ENCODE measurements around the gene DUSP16. TPM values are rescaled to one million over a fixed set of nuclear protein-coding genes. Genes with fewer than 3 reads are reported as not detected.

DUSP16 gene
- total and polyA plus RNA-seq, 2 of the 8 experiments (the other 6 are each of a cell fraction or from before 2014, with no cell fraction given): 31.6 to 55.9 TPM

DNA sequence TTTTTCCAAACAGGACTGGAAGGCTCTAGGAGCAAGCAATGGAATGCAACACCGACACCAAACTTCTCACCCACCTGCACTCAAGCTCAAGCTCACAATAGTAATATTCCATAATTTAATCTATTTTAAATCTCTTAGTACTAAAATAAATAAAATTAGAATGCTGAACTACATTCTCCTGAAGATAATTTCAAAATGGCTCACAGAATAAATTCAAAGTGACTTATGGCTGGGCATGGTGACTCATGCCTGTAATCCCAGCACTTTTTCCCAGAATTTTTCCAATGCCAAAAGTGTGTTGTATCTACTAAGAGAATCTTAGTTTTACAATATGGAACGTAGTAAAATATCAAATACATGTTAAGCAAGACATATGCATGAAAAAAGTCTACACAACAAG, 31.5 kb downstream of the DUSP16 start:
- H3K27ac ChIP-seq (ENCODE audit: low read depth, low read length): no peak overlapping the region
- POLR2A ChIA-PET (ENCODE audit: partially characterized antibody): no interaction called here
- peaks cover 0 to 6% (median 0%) of the 10 kb centered on the region in 4 experiments; a peak in 1 of 8 replicates for H3K36me3 ChIP-seq (ENCODE audit: control insufficient read depth in 2 of 4, insufficient read depth in 4 of 4, low read length in 3 of 4)
- H2AK5ac ChIP-seq (ENCODE audit: low read depth, low read length): no peak overlapping the region
- CTCF ChIA-PET (ENCODE audit: partially characterized antibody): interaction anchor here (0.7 kb wide), 1 partner anchor 28 kb away, joined by 3 read pairs; no protein-coding TSS in a partner anchor
- FAIRE-seq (no peak), DNase-seq (ENCODE audit: low read depth in 1 of 2, low spot score in 2 of 2) (no peak)
- H2AFZ ChIP-seq (ENCODE audit: low read length): no peak overlapping the region
- no peaks in the 10 kb centered on the region for H3K27me3 ChIP-seq (replicated peaks in 1 of 4; ENCODE audit: control insufficient read depth in 3 of 4, extremely low read depth in 1 of 4, insufficient read depth in 3 of 4, low read length in 3 of 4)
- H3K4ac ChIP-seq (replicated peaks; ENCODE audit: insufficient read length, low read depth, low read length): no peak overlapping the region
- H4K91ac ChIP-seq (replicated peaks; ENCODE audit: insufficient read length, low read length): no peak overlapping the region
- no peak overlapping the region for H3K9ac ChIP-seq (replicated peaks in 1 of 4; ENCODE audit: extremely low read depth in 1 of 4, low read depth in 3 of 4, low read length in 3 of 4)
- H3K4me2 ChIP-seq (ENCODE audit: insufficient read depth in 1 of 2, low read depth in 2 of 2, low read length in 2 of 2): no peak overlapping the region
- 89% methylated on average over 2 of the region's 2 CpGs; no CpG with 5 or more reads in 1 of the 2 experiments for WGBS, 2 experiments (ENCODE audit: extremely low coverage in 1 of 2, insufficient coverage in 1 of 2, insufficient read length in 1 of 2, insufficient replicate concordance in 2 of 2, low coverage in 1 of 2, low lambda C conversion rate in 2 of 2, missing lambda C conversion rate in 1 of 2)
- H2BK12ac ChIP-seq (ENCODE audit: low read depth, low read length): no peak overlapping the region
- H2BK15ac ChIP-seq (ENCODE audit: low read length): no peak overlapping the region
- no peak overlapping the region for H2BK20ac ChIP-seq (ENCODE audit: low read length)
- no peaks in the 10 kb centered on the region for H3K9me3 ChIP-seq (ENCODE audit: insufficient read depth in 2 of 2, low read depth in 1 of 2, low read length in 1 of 2)
- no peak overlapping the region for H2BK5ac ChIP-seq (ENCODE audit: low read depth, low read length)
- no peak overlapping the region for H4K5ac ChIP-seq (ENCODE audit: insufficient read length, low read depth, low read length)
- peaks cover 0 to 18% (median 14%) of the 10 kb centered on the region in 4 experiments; a peak in 6 of 7 replicates for H3K4me1 ChIP-seq (replicated peaks in 1 of 4; ENCODE audit: control insufficient read depth in 3 of 4, insufficient read depth in 4 of 4, low read length in 3 of 4)
- peaks cover 3 to 6% of the 10 kb centered on the region in 2 experiments for H4K20me1 ChIP-seq (replicated peaks in 1 of 2; ENCODE audit: control insufficient read depth in 1 of 2, insufficient read depth in 2 of 2, low read length in 2 of 2)
- H3K79me1 ChIP-seq (ENCODE audit: low read depth, low read length): no peaks in the 10 kb centered on the region; the same call in 1 of the 2 replicates
- H3K18ac ChIP-seq (ENCODE audit: extremely low read depth, low read length): no peak overlapping the region
- no peak overlapping the region for H3K56ac ChIP-seq (replicated peaks; ENCODE audit: insufficient read length, low read depth, low read length)
- H4K8ac ChIP-seq (ENCODE audit: extremely low read depth, insufficient read depth, low read length): no peak overlapping the region
- peaks cover 0 to 60% of the 10 kb centered on the region in 2 experiments; a peak in 2 of 4 replicates for H3K79me2 ChIP-seq (ENCODE audit: control insufficient read depth in 1 of 2, insufficient read depth in 2 of 2, low read length in 2 of 2)
- no peak overlapping the region for H3K14ac ChIP-seq (ENCODE audit: insufficient read length)
- H3K23me2 ChIP-seq (ENCODE audit: low read depth, low read length): no peaks in the 10 kb centered on the region
- no peak overlapping the region for H2BK120ac ChIP-seq (replicated peaks; ENCODE audit: low read depth, low read length)
- no peak overlapping the region for H3K23ac ChIP-seq (ENCODE audit: insufficient read length)
- no peak overlapping the region for H3K4me3 ChIP-seq (ENCODE audit: extremely low read depth in 1 of 4, insufficient read depth in 2 of 4, low read depth in 3 of 4, low read length in 4 of 4)
- TF ChIP-seq, protein P1, sequence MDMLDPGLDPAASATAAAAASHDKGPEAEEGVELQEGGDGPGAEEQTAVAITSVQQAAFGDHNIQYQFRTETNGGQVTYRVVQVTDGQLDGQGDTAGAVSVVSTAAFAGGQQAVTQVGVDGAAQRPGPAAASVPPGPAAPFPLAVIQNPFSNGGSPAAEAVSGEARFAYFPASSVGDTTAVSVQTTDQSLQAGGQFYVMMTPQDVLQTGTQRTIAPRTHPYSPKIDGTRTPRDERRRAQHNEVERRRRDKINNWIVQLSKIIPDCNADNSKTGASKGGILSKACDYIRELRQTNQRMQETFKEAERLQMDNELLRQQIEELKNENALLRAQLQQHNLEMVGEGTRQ (IDR thresholded peaks at IDR 0.05; ENCODE audit: low read length): no peak
- TF ChIP-seq SP2 (IDR thresholded peaks at IDR 0.05; ENCODE audit: low read length) (no peak), GABPA (IDR thresholded peaks at IDR 0.05; ENCODE audit: borderline replicate concordance, insufficient read depth, low read length) (no peak), EGR1 (IDR thresholded peaks at IDR 0.05; ENCODE audit: borderline replicate concordance, low read depth, low read length) (no peak), YY1 (IDR thresholded peaks at IDR 0.05; ENCODE audit: low read depth, low read length) (no peak), SIN3A (conservative IDR thresholded peaks at IDR 0.05 in 1 of 2, IDR thresholded peaks at IDR 0.05 in 1 of 2; ENCODE audit: low read depth in 1 of 2, low read length in 2 of 2) (no peak), SIX5 (IDR thresholded peaks at IDR 0.05; ENCODE audit: low read depth, low read length) (no peak), EZH2 (IDR thresholded peaks at IDR 0.05; ENCODE audit: low read depth, low read length, severe bottlenecking) (no peak), POLR2AphosphoS5 (IDR thresholded peaks at IDR 0.05; ENCODE audit: low read depth, low read length) (no peak)
- TF ChIP-seq, protein P2, sequence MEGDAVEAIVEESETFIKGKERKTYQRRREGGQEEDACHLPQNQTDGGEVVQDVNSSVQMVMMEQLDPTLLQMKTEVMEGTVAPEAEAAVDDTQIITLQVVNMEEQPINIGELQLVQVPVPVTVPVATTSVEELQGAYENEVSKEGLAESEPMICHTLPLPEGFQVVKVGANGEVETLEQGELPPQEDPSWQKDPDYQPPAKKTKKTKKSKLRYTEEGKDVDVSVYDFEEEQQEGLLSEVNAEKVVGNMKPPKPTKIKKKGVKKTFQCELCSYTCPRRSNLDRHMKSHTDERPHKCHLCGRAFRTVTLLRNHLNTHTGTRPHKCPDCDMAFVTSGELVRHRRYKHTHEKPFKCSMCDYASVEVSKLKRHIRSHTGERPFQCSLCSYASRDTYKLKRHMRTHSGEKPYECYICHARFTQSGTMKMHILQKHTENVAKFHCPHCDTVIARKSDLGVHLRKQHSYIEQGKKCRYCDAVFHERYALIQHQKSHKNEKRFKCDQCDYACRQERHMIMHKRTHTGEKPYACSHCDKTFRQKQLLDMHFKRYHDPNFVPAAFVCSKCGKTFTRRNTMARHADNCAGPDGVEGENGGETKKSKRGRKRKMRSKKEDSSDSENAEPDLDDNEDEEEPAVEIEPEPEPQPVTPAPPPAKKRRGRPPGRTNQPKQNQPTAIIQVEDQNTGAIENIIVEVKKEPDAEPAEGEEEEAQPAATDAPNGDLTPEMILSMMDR (IDR thresholded peaks at IDR 0.05; ENCODE audit: control extremely low read depth in 1 of 3, insufficient read depth in 1 of 3, low read depth in 1 of 3, low read length in 3 of 3): no peak
